ENCODE measurements around the gene ASB7.

Gene ASB7

GRCh38 chr15:100635406-100636071 lies 33.1 kb downstream of the ASB7 start:
- Histone ChIP-seq H3K36me3 (ENCODE audit: control insufficient read depth, insufficient read depth, low read length) (no peaks in the 10 kb centered on the region), H3K4me1 (ENCODE audit: control insufficient read depth, insufficient read depth, low read length) (no peaks in the 10 kb centered on the region), H3K27ac (ENCODE audit: low read depth, low read length) (no peak overlapping the region), H3K9ac (ENCODE audit: low read length) (no peak overlapping the region), H3K4me3 (ENCODE audit: low read length) (no peak overlapping the region), H3K27me3 (ENCODE audit: control insufficient read depth, insufficient read depth, low read length) (no peaks in the 10 kb centered on the region)

GRCh38 chr15:100638177-100638730 lies 35.9 kb downstream of the ASB7 start:
- H3K27me3 ChIP-seq (ENCODE audit: control insufficient read depth, insufficient read depth, low read length), result no peaks in the 10 kb centered on the region

GRCh38 chr15:100642213-100642949 lies 40.0 kb downstream of the ASB7 start:
- Histone ChIP-seq H3K4me3 (ENCODE audit: low read length) (no peak overlapping the region), H3K36me3 (ENCODE audit: control insufficient read depth, insufficient read depth, low read length) (no peaks in the 10 kb centered on the region), H3K4me1 (ENCODE audit: control insufficient read depth, insufficient read depth, low read length) (no peaks in the 10 kb centered on the region), H3K9ac (ENCODE audit: low read length) (no peak overlapping the region), H3K27ac (ENCODE audit: low read depth, low read length) (no peak overlapping the region), H3K27me3 (ENCODE audit: control insufficient read depth, insufficient read depth, low read length) (no peaks in the 10 kb centered on the region)

More at GRCh38 chr15:100638177-100638730, 35.9 kb downstream of the ASB7 start:
- Histone ChIP-seq H3K36me3 (ENCODE audit: control insufficient read depth, insufficient read depth, low read length) (no peaks in the 10 kb centered on the region), H3K4me3 (ENCODE audit: low read length) (no peak overlapping the region), H3K9ac (ENCODE audit: low read length) (no peak overlapping the region), H3K4me1 (ENCODE audit: control insufficient read depth, insufficient read depth, low read length) (no peaks in the 10 kb centered on the region), H3K27ac (ENCODE audit: low read depth, low read length) (peak overlapping the region; percentile 6)

- no peaks in the 10 kb centered on the region for H3K4me1 ChIP-seq (ENCODE audit: control insufficient read depth, insufficient read depth, low read length)
- H3K9ac ChIP-seq (ENCODE audit: low read length), result no peak overlapping the region
- H3K4me3 ChIP-seq (ENCODE audit: low read length), result no peak overlapping the region
- no peak overlapping the region for H3K27ac ChIP-seq (ENCODE audit: low read depth, low read length)
- no peaks in the 10 kb centered on the region for H3K36me3 ChIP-seq (ENCODE audit: control insufficient read depth, insufficient read depth, low read length)
- no peaks in the 10 kb centered on the region for H3K27me3 ChIP-seq (ENCODE audit: control insufficient read depth, insufficient read depth, low read length)
Observed at GRCh38 chr15:100642950-100643338, 40.6 kb downstream of the ASB7 start.

- H3K27me3 ChIP-seq (ENCODE audit: control insufficient read depth, insufficient read depth, low read length), result no peaks in the 10 kb centered on the region
- H3K27ac ChIP-seq (ENCODE audit: low read depth, low read length), result no peak overlapping the region
- H3K4me3 ChIP-seq (ENCODE audit: low read length), result no peak overlapping the region
- H3K9ac ChIP-seq (ENCODE audit: low read length), result no peak overlapping the region
- no peaks in the 10 kb centered on the region for H3K36me3 ChIP-seq (ENCODE audit: control insufficient read depth, insufficient read depth, low read length)
- no peaks in the 10 kb centered on the region for H3K4me1 ChIP-seq (ENCODE audit: control insufficient read depth, insufficient read depth, low read length)
Observed at GRCh38 chr15:100645671-100646070, 43.3 kb downstream of the ASB7 start.

GRCh38 chr15:100648951-100649350 lies 46.6 kb downstream of the ASB7 start:
- Histone ChIP-seq H3K4me3 (ENCODE audit: low read length) (no peak overlapping the region), H3K9ac (ENCODE audit: low read length) (no peak overlapping the region), H3K27ac (ENCODE audit: low read depth, low read length) (no peak overlapping the region), H3K4me1 (ENCODE audit: control insufficient read depth, insufficient read depth, low read length) (no peaks in the 10 kb centered on the region), H3K36me3 (ENCODE audit: control insufficient read depth, insufficient read depth, low read length) (no peaks in the 10 kb centered on the region), H3K27me3 (ENCODE audit: control insufficient read depth, insufficient read depth, low read length) (no peaks in the 10 kb centered on the region)

- Histone ChIP-seq H3K36me3 (ENCODE audit: control insufficient read depth, insufficient read depth, low read length) (no peaks in the 10 kb centered on the region), H3K9ac (ENCODE audit: low read length) (no peak overlapping the region), H3K27me3 (ENCODE audit: control insufficient read depth, insufficient read depth, low read length) (no peaks in the 10 kb centered on the region), H3K4me3 (ENCODE audit: low read length) (no peak overlapping the region), H3K27ac (ENCODE audit: low read depth, low read length) (no peak overlapping the region), H3K4me1 (ENCODE audit: control insufficient read depth, insufficient read depth, low read length) (no peaks in the 10 kb centered on the region)
Observed at GRCh38 chr15:100650685-100651084, 48.3 kb downstream of the ASB7 start.

- no peaks in the 10 kb centered on the region for H3K4me1 ChIP-seq (ENCODE audit: control insufficient read depth, insufficient read depth, low read length)
- no peaks in the 10 kb centered on the region for H3K36me3 ChIP-seq (ENCODE audit: control insufficient read depth, insufficient read depth, low read length)
- no peak overlapping the region for H3K27ac ChIP-seq (ENCODE audit: low read depth, low read length)
- no peaks in the 10 kb centered on the region for H3K27me3 ChIP-seq (ENCODE audit: control insufficient read depth, insufficient read depth, low read length)
- no peak overlapping the region for H3K4me3 ChIP-seq (ENCODE audit: low read length)
- no peak overlapping the region for H3K9ac ChIP-seq (ENCODE audit: low read length)
Observed at GRCh38 chr15:100651253-100651652, 48.9 kb downstream of the ASB7 start.

- Histone ChIP-seq H3K4me3 (ENCODE audit: low read length) (no peak overlapping the region), H3K36me3 (ENCODE audit: control insufficient read depth, insufficient read depth, low read length) (no peaks in the 10 kb centered on the region), H3K9ac (ENCODE audit: low read length) (no peak overlapping the region), H3K27me3 (ENCODE audit: control insufficient read depth, insufficient read depth, low read length) (no peaks in the 10 kb centered on the region), H3K27ac (ENCODE audit: low read depth, low read length) (no peak overlapping the region), H3K4me1 (ENCODE audit: control insufficient read depth, insufficient read depth, low read length) (no peaks in the 10 kb centered on the region)
Observed at GRCh38 chr15:100652116-100652515, 49.7 kb downstream of the ASB7 start.

- H3K4me1 ChIP-seq (ENCODE audit: control insufficient read depth, insufficient read depth, low read length), result no peaks in the 10 kb centered on the region
- H3K4me3 ChIP-seq (ENCODE audit: low read length), result no peak overlapping the region
- no peak overlapping the region for H3K9ac ChIP-seq (ENCODE audit: low read length)
- H3K27ac ChIP-seq (ENCODE audit: low read depth, low read length), result no peak overlapping the region
- H3K27me3 ChIP-seq (ENCODE audit: control insufficient read depth, insufficient read depth, low read length), result no peaks in the 10 kb centered on the region
- no peaks in the 10 kb centered on the region for H3K36me3 ChIP-seq (ENCODE audit: control insufficient read depth, insufficient read depth, low read length)
Observed at GRCh38 chr15:100653608-100654007, 51.2 kb downstream of the ASB7 start.

GRCh38 chr15:100658895-100659294 lies 56.5 kb downstream of the ASB7 start:
- H3K36me3 ChIP-seq (ENCODE audit: control insufficient read depth, insufficient read depth, low read length), result no peaks in the 10 kb centered on the region
- H3K4me3 ChIP-seq (ENCODE audit: low read length), result no peak overlapping the region
- H3K27me3 ChIP-seq (ENCODE audit: control insufficient read depth, insufficient read depth, low read length), result no peaks in the 10 kb centered on the region
- H3K4me1 ChIP-seq (ENCODE audit: control insufficient read depth, insufficient read depth, low read length), result peaks cover 2% of the 10 kb centered on the region
- no peak overlapping the region for H3K27ac ChIP-seq (ENCODE audit: low read depth, low read length)
- no peak overlapping the region for H3K9ac ChIP-seq (ENCODE audit: low read length)

- Histone ChIP-seq H3K4me3 (ENCODE audit: low read length) (no peak overlapping the region), H3K9ac (ENCODE audit: low read length) (no peak overlapping the region), H3K36me3 (ENCODE audit: control insufficient read depth, insufficient read depth, low read length) (no peaks in the 10 kb centered on the region), H3K27ac (ENCODE audit: low read depth, low read length) (no peak overlapping the region), H3K4me1 (ENCODE audit: control insufficient read depth, insufficient read depth, low read length) (peaks cover 2% of the 10 kb centered on the region), H3K27me3 (ENCODE audit: control insufficient read depth, insufficient read depth, low read length) (no peaks in the 10 kb centered on the region)
Observed at GRCh38 chr15:100661156-100661555, 58.8 kb downstream of the ASB7 start.
